ENCODE measurements around the gene ANKRD9.
"Not testable (repeated sequence)": the region's sequence is repeated elsewhere in the genome, so short reads cannot be mapped to it uniquely, and the experiment has no call there.

ANKRD9 gene

DNA sequence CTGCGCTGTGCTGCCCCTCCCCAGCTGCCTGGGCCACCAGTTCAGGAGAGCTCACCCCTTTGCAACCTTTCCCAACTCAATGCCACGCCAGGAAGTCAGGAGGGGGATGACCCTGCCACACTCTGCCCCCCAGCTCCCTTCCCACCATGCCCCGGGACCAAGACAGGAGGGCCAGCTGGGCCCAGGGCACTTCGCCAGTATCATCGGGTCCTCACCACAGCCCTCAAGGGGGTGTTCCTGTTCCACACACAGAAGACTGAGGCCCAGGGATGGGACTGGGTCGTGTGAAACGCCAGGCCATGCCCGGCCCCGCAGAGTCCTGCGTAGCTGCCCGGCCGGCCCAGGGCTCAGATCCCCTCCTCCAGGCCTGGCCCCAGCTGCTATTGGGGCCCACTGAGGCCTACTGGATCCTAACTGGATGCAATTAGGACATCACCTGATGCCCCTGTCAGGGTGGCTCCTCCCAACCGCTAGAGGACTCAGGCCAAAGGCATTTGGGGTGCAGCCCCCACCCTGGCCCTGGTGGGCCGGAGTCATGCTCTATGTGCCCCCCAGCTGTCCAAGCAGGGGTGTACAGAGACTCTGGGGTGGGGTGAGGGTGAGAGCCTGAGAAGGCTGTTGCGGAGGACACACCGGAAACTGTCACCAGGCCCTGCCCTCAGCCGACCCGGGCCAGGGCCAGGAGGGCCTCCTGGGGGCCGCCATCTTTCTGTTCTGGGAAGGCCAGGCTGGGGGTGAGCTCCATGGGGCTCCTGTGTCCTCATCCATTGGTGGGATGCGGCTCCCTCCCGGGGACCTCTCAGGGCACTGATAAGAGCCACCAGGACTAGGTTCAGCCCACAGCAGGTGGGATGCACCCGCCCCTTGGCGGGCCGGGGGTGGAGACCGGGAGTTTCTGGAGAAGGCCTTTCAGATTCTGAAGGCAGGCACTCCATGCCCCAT, 29.3 kb upstream of the ANKRD9 start:
- no peak for DNase-seq

DNA sequence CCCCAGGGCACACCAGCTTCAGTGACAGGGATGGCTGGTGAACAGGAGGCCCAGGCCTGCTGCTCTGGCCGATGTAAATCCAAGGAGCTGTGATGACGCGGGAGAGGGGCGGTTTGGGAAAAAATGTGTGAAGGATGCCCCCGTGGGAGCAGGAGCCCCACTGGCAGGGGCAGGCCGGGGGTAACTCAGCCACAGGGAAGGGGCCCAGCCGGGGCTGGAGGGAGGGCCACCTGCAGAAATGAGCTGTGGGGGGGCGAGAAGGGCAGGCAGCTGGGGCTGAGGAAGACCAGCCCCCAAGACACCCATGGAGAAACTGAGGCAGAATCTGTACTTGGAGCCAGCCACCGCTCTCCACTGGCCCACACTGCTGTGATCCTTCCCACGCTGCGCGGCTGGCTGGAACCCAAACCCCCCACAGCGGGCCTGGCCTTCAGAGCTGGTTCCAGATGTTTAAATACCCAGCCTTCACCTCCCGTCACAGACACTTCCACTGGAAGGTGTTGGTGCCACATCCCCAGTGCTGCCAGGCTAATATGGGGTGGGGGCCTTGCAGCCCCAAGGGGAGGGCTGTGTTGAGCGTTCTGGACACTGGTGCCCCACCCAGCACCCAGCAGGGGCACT, 28.5 kb upstream of the ANKRD9 start:
- no peak for DNase-seq

DNA sequence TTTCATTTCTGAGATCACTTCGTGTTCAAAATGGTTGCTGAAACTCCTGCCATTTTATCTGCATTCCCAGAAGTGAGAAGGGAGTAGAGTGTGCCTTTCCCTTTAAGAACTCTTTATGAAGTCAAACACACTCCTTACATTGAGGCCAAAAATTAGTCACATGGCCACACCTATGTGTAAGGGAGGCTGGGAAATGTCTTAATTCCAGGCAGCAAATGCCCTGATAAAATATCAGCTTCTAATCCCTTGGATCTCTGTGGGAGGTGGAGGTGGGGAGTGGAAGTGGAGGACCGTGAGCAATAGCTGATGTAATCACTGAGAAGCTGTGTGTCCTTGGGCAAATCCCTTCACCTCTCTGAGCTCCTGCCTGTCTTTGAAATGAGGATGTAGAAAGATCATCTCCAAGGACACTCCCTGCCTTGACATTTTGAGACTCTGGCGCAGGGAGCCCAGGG, 22.7 kb upstream of the ANKRD9 start:
- DNase-seq: no peak

DNA sequence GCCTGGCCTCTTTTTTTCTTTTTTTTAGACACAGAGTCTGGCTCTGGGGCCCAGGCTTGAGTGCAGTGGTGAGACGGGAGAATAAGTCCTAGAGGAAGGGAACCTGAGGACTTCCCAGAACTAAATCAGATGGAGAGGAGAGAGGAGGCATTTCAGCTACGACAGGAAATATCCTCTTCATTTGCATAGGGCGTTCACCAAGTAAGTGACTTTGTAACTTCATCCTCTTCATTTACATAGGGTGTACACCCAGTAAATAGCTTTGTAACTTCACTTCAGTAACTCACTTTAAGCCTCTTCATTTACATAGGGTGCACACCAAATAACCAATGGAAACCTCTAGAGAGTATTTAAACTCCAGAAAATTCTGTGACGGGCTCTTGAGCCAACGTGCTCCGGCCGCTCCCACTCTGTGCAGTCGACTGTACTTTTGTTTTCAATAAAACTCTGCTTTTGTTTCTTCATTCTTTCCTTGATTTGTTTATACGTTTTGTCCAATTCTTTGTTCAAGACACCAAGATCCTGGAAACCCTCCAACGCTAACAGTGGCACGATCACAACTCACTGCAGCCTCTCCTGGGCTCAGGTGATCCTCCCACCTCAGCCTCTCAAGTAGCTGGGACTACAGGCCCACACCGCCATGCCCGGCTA, 21.4 kb upstream of the ANKRD9 start:
- DNase-seq: no peak

DNA sequence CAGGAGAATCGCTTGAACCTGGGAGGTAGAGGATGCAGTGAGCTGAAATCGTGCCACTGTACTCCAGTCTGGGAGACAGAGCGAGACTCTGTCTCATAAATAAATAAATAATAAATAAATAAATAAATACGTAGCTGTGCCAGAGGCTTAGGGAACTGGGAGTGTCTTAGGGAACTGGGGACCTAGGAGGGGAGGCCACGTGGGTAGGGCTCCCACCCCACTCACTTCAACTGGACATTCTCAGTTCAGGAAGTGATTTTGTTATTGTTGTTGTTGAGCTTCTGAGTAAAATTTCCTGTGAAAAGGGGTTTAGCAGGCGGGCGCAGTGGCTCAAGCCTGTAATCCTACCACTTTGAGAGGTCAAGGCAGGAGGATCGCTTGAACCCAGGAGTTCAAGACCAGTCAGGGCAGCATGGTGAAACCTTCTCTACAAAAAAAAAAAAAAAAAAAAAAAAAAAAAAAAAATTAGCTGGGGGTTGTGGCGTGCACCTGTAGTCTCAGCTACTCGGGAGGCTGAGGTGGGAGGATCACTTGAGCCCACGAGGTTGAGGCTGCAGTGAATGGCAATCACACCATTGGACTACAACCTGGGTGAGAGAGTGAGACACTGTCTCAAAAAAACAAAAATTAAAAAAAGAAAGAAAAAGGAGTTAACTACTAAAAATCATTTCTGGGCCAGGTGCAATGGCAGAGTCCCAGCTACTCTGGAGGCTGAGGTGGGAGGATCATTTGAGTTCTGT, 19.0 kb upstream of the ANKRD9 start:
- no peak for DNase-seq

DNA sequence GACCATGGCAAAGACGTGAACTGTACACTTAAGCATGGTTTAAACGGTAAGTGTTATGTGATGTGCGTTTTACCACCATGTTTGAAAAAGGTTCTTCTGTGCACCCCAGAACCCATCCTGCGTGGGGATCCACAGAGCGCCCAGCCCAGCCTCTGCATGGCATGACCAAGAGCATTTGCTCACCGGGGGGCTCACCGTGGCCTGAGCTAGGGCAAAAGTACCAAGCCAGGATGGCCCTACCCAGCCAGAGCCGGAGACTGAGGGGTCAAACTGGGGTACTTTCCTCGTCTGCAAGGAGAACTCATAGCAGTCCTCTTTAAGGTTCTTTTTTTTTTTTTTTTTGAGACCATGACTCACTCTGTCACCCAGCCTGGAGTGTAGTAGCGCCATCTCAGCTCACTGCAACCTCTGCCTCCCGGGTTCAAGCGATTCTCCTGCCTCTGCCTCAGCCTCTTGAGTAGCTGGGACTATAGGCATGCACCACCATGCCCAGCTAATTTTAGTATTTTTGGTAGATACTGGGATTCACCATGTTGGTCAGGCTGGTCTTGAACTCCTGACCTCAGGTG, 16.4 kb upstream of the ANKRD9 start:
- no peak for DNase-seq

DNA sequence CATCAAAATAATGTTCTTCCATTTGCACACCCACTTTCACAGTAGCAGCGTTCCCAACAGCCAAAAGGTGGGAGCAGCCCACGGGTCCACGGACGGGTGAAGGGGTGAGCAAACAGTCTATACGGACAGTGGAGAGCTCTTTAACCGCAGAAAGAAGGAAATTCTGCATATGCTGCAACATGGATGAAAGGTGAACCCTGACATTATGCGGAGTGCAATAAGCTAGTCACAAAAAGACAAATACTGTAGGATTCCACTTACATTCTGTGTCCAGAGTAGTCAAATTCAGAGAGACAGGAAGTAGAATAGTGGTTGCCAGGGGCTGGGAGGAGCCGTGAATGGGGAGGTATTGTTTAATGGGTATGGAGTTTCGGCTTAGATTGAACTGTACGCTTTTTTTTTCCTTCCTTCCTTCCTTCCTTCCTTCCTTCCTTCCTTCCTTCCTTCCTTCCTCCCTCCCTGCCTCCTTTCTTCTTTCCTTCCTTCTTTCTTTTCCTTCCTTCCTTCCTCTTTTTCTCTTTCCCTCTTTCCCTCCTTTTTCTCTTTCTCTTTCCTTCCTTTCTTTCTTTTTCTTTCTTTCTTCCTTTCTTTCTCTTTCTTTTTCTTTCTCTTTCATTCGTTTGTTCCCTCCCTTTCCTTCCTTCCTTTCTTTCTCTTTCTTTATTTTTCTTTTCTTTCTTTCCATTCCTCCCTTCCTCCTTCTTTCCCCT, 15.8 kb upstream of the ANKRD9 start:
- DNase-seq: peak; percentile 38

DNA sequence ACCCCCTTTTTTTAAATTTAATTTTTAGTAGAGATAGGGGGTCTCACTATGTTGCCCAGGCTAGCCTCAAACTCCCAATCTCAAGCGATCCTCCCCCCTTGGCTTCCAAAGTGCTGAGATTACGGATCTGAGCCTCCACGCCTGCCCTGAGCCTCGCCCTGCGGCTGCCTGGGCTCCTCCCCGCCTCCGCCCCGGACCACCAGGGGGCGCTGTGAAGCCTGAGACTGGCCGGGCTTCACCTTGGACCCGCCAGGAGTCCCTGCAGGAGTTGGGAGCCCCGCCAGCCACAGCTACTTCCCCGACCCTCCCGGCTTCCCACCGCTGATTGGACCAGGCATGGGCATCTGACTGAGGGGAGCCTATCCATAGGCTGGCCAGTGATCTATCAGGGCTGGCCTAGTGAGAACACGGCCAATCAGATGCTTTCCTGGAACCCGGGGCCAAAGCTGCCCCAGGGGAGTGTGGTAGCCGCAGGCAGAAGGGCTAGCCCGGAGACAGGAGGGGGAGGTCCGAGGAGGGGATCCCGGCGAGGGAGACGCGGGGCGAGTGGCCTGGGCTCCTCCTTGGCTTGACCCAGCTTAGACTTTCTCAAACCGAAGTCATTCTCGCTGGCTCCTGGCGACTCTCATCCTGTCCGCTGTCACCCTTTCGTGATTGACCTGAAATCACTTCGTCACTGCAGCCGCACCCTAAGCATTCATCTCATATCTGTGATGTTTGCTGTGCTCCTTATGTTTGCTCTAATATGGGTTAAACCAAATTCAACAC, 15.1 kb upstream of the ANKRD9 start:
- DNase-seq: peak; percentile 99

DNA sequence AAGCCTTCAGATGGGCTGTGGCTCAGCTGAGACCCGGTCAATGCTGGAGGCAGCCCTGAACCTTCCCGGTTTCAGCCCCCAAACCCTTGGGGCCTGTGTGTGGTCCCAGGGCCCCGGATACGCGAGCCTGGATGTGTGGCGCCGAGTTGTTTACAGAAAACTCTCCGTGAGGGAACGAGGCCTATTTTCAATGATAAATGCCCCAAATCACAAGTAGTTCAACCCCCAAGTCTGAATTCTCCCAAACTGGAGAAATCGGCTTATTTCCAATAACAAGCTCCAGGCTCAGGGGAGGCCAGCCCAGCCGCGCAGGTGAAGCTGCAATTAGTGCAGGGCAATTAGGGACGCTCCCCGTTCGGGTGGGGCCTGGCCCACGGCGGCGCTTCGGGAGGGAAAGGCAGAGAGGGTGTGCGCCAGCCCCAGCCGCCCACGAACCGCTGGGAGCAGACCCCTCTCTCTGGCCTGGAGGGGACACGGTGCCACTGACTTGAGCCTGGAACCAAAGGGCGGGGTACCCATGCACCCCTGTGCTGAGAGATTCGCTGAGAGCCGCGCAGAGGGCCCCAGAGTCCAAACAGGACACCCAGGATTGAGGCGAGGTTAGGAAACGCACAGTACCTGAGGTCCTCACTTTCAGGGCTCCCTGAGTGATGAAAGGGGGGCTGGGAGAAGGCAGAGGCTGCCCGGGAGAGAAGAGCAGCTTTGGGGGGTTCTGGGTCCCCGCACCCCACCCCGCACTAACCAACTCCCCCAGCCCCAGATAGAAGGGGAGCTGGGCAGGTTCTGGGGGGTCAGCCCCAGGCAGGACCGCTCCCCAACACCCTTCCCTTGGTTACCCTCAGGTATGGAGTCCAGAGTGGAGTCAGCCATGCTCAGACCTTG, 14.2 kb upstream of the ANKRD9 start:
- peak; percentile 16 for DNase-seq

DNA sequence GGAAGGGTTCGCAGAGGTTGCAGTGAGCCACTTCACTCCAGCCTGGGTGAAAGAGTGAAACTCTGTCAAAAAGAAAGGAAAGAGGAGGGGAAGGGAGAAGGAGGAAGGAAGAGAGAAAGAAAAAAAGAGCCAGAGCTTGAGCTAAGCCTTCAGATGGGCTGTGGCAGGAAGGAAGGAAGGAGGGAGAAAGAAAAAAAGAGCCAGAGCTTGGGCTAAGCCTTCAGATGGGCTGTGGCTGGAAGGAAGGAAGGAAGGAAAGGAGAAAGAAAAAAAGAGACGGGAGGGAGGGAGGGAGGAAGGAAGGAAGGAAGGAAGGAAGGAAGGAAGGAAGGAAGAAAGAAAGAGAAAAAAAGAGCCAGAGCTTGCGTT, 13.6 kb upstream of the ANKRD9 start:
- DNase-seq: no peak

DNA sequence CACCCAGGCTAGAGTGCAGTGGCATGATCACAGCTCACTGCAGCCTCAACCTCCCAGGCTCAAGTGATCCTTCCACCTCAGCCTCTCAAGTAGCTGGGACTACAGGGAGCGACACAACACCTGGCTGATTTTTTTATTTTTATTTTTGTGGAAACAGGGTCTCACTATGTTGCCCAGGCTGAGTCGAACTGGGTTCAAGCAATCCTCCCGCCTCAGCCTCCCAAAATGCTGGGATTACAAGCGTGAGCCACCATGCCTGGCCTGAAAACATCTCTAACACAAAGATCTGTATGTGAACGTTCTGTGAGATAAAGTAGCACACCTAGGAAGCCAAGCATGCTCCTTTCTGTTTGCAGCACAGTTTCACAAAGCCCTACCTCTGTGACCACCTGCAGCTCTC, 10.1 kb upstream of the ANKRD9 start:
- DNase-seq: not testable (repeated sequence)

DNA sequence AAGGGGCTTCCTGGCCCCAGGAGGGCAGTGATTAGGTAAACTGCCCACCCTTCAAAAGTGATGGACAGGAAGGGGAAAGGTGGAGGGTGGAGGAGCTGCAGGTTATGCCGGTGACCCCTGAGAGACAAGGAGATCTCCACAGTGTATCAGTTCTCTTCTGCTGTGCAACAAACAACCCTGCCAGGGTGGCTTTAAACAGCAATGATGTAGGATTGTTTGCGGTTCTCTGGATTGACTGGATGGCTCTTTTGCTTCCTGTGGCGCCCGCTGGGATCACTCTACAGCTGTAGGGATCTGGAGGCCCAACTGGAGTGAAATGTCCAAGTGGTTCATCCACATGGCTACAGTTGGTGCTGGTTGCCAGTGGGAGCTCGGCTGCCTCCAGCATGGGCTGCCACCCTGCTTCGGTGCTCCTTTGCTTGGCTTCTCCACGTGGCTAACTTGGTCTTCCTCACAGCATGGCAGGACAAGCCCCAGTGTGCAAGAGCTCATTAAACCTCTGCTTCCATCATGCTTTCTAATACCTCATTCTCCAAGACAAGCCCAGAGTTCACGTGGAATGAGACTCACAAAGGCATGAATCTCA, 8.6 kb upstream of the ANKRD9 start:
- no peak for DNase-seq

DNA sequence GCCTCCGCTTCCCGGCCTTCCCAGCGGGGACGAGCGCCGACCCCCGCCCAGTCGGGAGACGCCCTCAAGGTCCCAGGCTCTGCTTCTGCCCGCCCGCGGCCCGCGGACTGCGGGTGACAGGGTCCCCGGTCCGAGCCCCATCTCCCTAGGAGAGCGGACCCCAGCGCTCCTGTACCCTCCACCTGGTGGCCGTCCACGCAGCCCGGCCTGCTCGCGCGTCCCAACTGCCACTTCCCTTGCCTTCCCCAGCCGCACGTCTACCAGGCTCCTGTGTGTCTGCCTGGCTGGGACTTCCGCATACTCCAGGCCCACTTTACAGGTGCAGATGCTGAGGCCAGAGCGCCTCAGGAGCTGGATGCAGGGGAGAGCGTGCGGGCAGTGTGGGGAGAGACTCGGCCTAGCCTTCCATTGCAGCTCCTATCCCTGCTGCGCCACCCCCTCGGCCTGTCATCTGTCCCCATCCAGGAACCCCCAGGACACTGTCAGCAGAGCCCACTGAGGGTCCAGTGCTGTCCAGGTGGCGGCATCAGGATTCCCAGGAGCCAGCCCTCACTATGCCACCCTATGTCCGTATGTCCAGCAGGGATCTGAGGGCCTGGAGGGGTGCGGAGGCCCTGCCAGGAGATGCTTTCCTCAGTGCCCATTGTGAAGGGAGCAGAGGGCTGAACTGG, 8.0 kb upstream of the ANKRD9 start:
- no peak for DNase-seq

DNA sequence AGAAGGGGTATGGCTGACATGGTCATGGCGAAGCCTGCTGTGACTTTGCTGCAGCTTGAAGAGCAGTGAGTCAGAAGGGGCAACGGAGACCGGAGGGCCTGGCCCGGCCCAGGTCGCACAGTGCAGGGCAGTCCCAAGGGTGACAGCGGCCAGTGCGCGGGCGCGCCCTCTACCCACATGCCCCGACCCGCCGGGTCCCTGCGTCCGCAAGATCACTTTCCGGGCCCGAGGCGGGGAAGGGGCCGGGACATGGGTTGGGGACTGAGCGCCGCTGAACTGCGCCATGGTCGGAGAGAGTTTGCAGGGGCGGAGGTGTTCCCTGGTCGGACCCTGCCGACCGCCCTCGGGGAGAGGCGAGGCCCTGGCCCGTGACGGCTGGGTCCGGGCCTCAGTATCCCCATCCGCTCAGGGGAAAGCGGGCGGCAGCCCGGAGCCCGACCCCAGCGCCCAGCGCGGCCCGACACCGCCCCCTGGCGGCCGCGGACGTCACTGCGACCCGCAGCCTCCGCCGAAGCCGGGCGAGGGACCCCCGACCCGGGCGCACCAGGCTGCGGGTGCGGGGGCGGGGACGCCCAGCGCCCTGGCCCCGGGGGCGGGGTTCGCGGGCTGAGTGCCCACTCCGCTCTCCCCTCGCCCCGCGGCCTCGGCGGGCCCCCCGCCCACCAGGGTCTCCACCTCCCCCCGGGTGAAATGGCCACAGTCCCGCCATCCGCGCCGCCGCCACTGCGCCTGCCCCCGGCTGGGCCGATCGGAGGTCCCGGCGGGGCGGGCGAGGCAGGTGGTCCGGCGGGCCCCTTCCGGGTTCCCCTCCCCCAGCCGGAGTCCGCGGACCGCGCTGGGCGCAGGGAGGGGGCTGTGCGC, 7.2 kb upstream of the ANKRD9 start:
- DNase-seq: peak; percentile 45

DNA sequence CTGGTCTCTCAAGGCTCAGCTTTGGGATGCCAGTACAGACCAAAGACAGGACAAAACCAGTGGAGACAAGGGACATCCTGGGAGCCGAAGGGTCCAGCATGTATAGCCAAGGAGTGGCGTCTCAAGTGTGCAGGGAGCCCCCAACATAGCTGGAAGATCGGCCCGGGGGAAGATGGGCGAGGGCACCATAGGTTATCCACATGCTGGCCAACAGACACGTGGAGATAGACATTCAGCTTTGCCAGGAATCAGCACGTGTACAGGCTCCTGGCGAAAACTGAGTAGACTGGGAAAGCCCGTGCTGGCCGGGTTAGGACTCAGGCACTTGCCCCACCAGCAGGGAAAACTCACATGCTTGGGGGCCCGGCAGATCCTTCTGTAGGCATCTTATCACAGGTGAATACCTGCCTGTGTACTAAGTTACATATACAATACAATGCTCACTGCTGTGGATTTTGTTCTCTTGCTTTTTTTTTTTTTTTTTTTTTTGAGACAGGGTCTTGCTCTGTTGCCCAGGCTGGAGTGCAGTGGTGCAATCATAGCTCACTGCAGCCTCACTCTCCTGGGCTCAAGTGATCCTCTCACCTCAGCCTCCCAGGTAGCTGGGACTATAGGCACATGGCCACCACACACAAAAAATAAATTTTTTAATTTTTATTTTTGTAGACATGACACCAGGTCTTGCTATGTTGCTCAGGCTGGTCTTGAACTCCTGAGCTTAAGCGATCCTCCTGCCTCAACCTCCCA, 5.6 kb upstream of the ANKRD9 start:
- no peak for DNase-seq

DNA sequence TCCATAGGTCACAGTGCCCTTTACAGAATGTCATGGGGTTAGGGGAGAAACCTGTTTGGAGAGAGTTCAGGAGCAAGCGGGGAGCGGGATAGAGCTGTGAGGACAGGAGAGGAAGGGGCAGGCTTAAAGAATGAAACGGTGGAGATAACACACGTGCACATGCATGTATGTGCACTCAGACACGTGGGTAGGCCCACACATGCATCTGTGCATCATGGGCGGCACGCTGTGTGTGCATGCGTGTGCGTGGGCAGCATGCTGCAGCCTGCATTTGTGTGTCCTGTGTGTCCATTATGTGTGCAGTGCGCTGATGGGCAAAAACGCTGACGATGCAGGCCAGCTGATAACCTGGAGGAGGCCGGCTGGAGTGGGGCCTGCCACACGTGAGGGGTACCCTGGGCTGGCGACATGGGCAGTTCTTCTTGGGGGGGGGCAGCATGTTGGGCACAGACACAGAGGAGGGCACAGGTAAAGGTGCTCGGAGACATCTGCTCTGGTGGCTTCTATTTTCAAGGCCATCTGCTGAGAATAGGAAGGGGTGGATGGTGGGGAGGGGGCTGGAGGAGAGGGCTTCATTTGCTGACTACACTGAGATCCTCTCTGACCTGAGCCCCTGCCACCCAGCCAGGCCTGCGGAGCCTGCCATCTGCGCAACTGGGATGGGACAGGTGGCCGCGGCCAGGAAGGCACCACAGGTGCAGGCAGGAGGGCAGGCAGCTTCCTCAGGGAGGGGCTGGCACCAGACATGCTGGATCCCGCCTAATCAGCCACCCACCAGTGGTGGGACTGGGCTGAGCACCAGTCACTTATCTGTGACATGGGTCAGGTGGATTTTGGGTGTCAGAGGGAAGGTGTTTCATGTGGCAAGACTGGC, 4.6 kb upstream of the ANKRD9 start:
- peak; percentile 8 for DNase-seq
